ENCODE results near the gene HDGF.

Gene HDGF

GRCh38 chr1:156698995-156699394 lies 52.5 kb downstream of the HDGF start:
- DNase-seq (ENCODE audit: extremely low spot score) = no peak
- POLR2A ChIA-PET = no interaction called here
- no peak for TF ChIP-seq ARNT (IDR thresholded peaks at IDR 0.05)
- TF ChIP-seq ZNF384 (IDR thresholded peaks at IDR 0.05) = no peak
- no peak for TF ChIP-seq HDGF (IDR thresholded peaks at IDR 0.05; ENCODE audit: borderline replicate concordance)
- no peak for TF ChIP-seq LEF1 (IDR thresholded peaks at IDR 0.05; ENCODE audit: borderline replicate concordance)
- TF ChIP-seq L3MBTL2 (conservative IDR thresholded peaks at IDR 0.05) = no peak
- TF ChIP-seq BHLHE40 (IDR thresholded peaks at IDR 0.05; ENCODE audit: borderline replicate concordance) = no peak
- TF ChIP-seq NFRKB (IDR thresholded peaks at IDR 0.05) = no peak
- no peak for TF ChIP-seq TARDBP (IDR thresholded peaks at IDR 0.05)
- TF ChIP-seq FOXK2 (IDR thresholded peaks at IDR 0.05) = no peak
- no peak for TF ChIP-seq ELF4 (IDR thresholded peaks at IDR 0.05)
- TF ChIP-seq FOXM1 (IDR thresholded peaks at IDR 0.05; ENCODE audit: borderline replicate concordance) = no peak
- CTCF ChIA-PET = interaction anchor here (1.1 to 20.6 kb wide), 2 partner anchors 8 to 27 kb away, joined by 5 to 429 read pairs; no protein-coding TSS in a partner anchor

GRCh38 chr1:156697481-156697880 lies 54.0 kb downstream of the HDGF start:
- no peak for DNase-seq (ENCODE audit: extremely low spot score)
- TF ChIP-seq LEF1 (IDR thresholded peaks at IDR 0.05; ENCODE audit: borderline replicate concordance) (no peak), FOXA1 (IDR thresholded peaks at IDR 0.05) (no peak), ARNT (IDR thresholded peaks at IDR 0.05) (no peak), NFRKB (IDR thresholded peaks at IDR 0.05) (no peak)
- CTCF ChIA-PET = interaction anchor here (1.3 to 20.6 kb wide), 2 partner anchors 6 to 29 kb away, joined by 4 to 429 read pairs; no protein-coding TSS in a partner anchor
- POLR2A ChIA-PET = interaction anchor here (1.1 kb wide), 1 partner anchor 31 kb away, joined by 4 read pairs; the partner anchor contains the start of genes ISG20L2 and METTL25B

- ChIA-PET CTCF (interaction anchor here (1.3 kb wide), 1 partner anchor 30 kb away, joined by 4 read pairs; no protein-coding TSS in a partner anchor), POLR2A (no interaction called here)
- DNase-seq (ENCODE audit: extremely low spot score) = no peak
- TF ChIP-seq ARNT (IDR thresholded peaks at IDR 0.05) = no peak
- no peak for TF ChIP-seq TARDBP (IDR thresholded peaks at IDR 0.05)
- TF ChIP-seq FOXA1 (IDR thresholded peaks at IDR 0.05) = no peak
- TF ChIP-seq SP1 (IDR thresholded peaks at IDR 0.05) = no peak
- no peak for TF ChIP-seq PKNOX1 (IDR thresholded peaks at IDR 0.05)
- no peak for TF ChIP-seq ZNF384 (IDR thresholded peaks at IDR 0.05)
- no peak for TF ChIP-seq HDGF (IDR thresholded peaks at IDR 0.05; ENCODE audit: borderline replicate concordance)
- TF ChIP-seq LEF1 (IDR thresholded peaks at IDR 0.05; ENCODE audit: borderline replicate concordance) = no peak
- no peak for TF ChIP-seq FOXM1 (IDR thresholded peaks at IDR 0.05; ENCODE audit: borderline replicate concordance)
- no peak for TF ChIP-seq ELF4 (IDR thresholded peaks at IDR 0.05)
- no peak for TF ChIP-seq BHLHE40 (IDR thresholded peaks at IDR 0.05; ENCODE audit: borderline replicate concordance)
- no peak for TF ChIP-seq SUZ12 (IDR thresholded peaks at IDR 0.05)
- TF ChIP-seq FOXK2 (IDR thresholded peaks at IDR 0.05) = no peak
- no peak for TF ChIP-seq CTBP1 (IDR thresholded peaks at IDR 0.05; ENCODE audit: borderline replicate concordance)
- TF ChIP-seq L3MBTL2 (conservative IDR thresholded peaks at IDR 0.05) = no peak
Observed at GRCh38 chr1:156696755-156697154, 54.7 kb downstream of the HDGF start.

GRCh38 chr1:156694690-156694962 lies 56.8 kb downstream of the HDGF start:
- no peak for DNase-seq (ENCODE audit: extremely low spot score)
- POLR2A ChIA-PET = interaction anchor here (1.3 to 8.5 kb wide), 2 partner anchors 11 to 34 kb away, joined by 6 to 137 read pairs; partner anchors contain the start of genes CRABP2, ISG20L2 and METTL25B
- no peak for TF ChIP-seq PKNOX1 (IDR thresholded peaks at IDR 0.05)
- TF ChIP-seq BHLHE40 (IDR thresholded peaks at IDR 0.05; ENCODE audit: borderline replicate concordance) = no peak
- no peak for TF ChIP-seq L3MBTL2 (conservative IDR thresholded peaks at IDR 0.05)
- no peak for TF ChIP-seq FOXA1 (IDR thresholded peaks at IDR 0.05)
- TF ChIP-seq TARDBP (IDR thresholded peaks at IDR 0.05) = no peak
- no peak for TF ChIP-seq ELF4 (IDR thresholded peaks at IDR 0.05)
- no peak for TF ChIP-seq CTBP1 (IDR thresholded peaks at IDR 0.05; ENCODE audit: borderline replicate concordance)
- no peak for TF ChIP-seq NFRKB (IDR thresholded peaks at IDR 0.05)
- TF ChIP-seq FOXK2 (IDR thresholded peaks at IDR 0.05) = no peak
- no peak for TF ChIP-seq HDGF (IDR thresholded peaks at IDR 0.05; ENCODE audit: borderline replicate concordance)

GRCh38 chr1:156693848-156694689 lies 57.4 kb downstream of the HDGF start:
- TF ChIP-seq SP1 (IDR thresholded peaks at IDR 0.05) = no peak
- no peak for TF ChIP-seq LEF1 (IDR thresholded peaks at IDR 0.05; ENCODE audit: borderline replicate concordance)
- ChIA-PET CTCF (interaction anchor here (1.1 to 9.7 kb wide), 3 partner anchors 14 to 67 kb away, joined by 4 to 429 read pairs (median 335); partner anchors contain the start of genes CRABP2, ISG20L2 and METTL25B), POLR2A (interaction anchor here (1.3 to 8.5 kb wide), 4 partner anchors 9 to 47 kb away, joined by 3 to 137 read pairs (median 5); partner anchors contain the start of genes CRABP2, ISG20L2, METTL25B and MRPL24)
- peak; percentile 45 for DNase-seq (ENCODE audit: extremely low spot score)

More at GRCh38 chr1:156694690-156694962, 56.8 kb downstream of the HDGF start:
- CTCF ChIA-PET = interaction anchor here (1.1 to 9.7 kb wide), 3 partner anchors 13 to 68 kb away, joined by 4 to 429 read pairs (median 335); partner anchors contain the start of genes CRABP2, ISG20L2 and METTL25B

- peak; percentile 59 for DNase-seq (ENCODE audit: extremely low spot score)
- POLR2A ChIA-PET = interaction anchor here (1.2 to 8.5 kb wide), 4 partner anchors 10 to 69 kb away, joined by 3 to 137 read pairs (median 4); partner anchors contain the start of genes ISG20L2, METTL25B and MRPL24
- TF ChIP-seq LEF1 (IDR thresholded peaks at IDR 0.05; ENCODE audit: borderline replicate concordance) (no peak), SUZ12 (IDR thresholded peaks at IDR 0.05) (no peak), FOXK2 (IDR thresholded peaks at IDR 0.05) (no peak), ARNT (IDR thresholded peaks at IDR 0.05) (no peak), SP1 (IDR thresholded peaks at IDR 0.05) (no peak), HDGF (IDR thresholded peaks at IDR 0.05; ENCODE audit: borderline replicate concordance) (no peak), NFRKB (IDR thresholded peaks at IDR 0.05) (no peak), L3MBTL2 (conservative IDR thresholded peaks at IDR 0.05) (no peak), BHLHE40 (IDR thresholded peaks at IDR 0.05; ENCODE audit: borderline replicate concordance) (no peak), ELF4 (IDR thresholded peaks at IDR 0.05) (no peak), FOXA1 (IDR thresholded peaks at IDR 0.05) (no peak), PKNOX1 (IDR thresholded peaks at IDR 0.05) (no peak), FOXM1 (IDR thresholded peaks at IDR 0.05; ENCODE audit: borderline replicate concordance) (no peak), TARDBP (IDR thresholded peaks at IDR 0.05) (no peak)
- CTCF ChIA-PET = interaction anchor here (9.2 to 9.7 kb wide), 2 partner anchors 15 to 34 kb away, joined by 335 to 429 read pairs; partner anchors contain the start of genes CRABP2, ISG20L2 and METTL25B
Observed at GRCh38 chr1:156692925-156693847, 58.3 kb downstream of the HDGF start.
